HG03139 (cell line): ENCODE measurements around the gene IRF7.

Experiments used
- ATAC-seq: cut with Tn5 transposase; IDR thresholded peaks from one replicate; pipeline ENCODE4 v1.9.1; 2021; ENCODE audit not compliant: unreplicated experiment

Gene IRF7

GRCh38 chr11:621838-622237, 6.1 kb upstream of the IRF7 start:
- no peak for ATAC-seq

DNA sequence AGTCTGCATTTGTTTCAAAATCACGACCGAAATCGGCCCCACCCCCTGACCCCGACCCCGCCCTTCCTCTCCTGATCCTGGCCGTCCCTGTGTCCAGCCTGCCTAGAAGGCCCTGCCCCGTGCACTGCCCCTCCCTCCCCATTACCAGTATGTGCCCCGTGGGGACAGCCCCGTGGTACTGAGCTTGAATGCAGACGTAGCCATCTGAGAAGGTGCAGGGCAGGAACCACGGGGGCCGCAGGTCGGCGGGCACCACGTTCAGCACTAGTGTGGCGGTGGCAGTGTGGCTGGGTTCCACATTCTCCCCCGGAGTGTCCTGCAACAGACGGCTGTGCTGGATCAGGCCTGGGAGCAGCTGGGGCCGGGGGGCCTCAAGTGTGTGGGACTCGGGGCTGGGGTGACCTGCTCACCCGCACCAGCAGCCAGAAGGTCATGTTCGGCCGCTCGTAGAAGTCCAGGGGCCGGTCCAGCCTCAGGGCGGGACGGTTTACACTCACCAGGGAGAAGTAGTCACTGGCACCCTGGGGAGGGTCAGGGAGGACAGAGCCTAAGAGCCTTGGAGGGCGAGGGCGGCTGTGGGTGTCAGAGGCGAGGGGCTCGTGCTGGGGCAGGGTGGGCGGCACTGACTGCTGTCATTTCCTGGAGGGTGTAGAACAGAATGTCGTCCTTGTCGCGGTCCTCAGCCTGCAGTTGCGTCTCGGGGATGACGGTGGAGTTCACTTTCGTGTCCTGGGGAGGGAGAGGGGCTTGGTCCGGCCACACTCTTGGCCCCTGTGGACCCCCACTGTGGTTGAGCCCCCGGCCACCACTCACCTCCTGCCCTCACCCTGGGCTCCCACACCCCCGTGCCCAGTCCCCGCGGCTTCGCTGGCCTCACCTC, 5.4 kb upstream of the IRF7 start:
- ATAC-seq: no peak

- no peak for ATAC-seq
Measured at GRCh38 chr11:620201-620600, 4.5 kb upstream of the IRF7 start.

- no peak for ATAC-seq
Measured at GRCh38 chr11:619628-620050, 3.9 kb upstream of the IRF7 start.

- no peak for ATAC-seq
Measured at GRCh38 chr11:618856-619627, 3.3 kb upstream of the IRF7 start.

GRCh38 chr11:617912-618682, 2.3 kb upstream of the IRF7 start:
- ATAC-seq: no peak

GRCh38 chr11:617199-617911, 1.6 kb upstream of the IRF7 start:
- no peak for ATAC-seq

DNA sequence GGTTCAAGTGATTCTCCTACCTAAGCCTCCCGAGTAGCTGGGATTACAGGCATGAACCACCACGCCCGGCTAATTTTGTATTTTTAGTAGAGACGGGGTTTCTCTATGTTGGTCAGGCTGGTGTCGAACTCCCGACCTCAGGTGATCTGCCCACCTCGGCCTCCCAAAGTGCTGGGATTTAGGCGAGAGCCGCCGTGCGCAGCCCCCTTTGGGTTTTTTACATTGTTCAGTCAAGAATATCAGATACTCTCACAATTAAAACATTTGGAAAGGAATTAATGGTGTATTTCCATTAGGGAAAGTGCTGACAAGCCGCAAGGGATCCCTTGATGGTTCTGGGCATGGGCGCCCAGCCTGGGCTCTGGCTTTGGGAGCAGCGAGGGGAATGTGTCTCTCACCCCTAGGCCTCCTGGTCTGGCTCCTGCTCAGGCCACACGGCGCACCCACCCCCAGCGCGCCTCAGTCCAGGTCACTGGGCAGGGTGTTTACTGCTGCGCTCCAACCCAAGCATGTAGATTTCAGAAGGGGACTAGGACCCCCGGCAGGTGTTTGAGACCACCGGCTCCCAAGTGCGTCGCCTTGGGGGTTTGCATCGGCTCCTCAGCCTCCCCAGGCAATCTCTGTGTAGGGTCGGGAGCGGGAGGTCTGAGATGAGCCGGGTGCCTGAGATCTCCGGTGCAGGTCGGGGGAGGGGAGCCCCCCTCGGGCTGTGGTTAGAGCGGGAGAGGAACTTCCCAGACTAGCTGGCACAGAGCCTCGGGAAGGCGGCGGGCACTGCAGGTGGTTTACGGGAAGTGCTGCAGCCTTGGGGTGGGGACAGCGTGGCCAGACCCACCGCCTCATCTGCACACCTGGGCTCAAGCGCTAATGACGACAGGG, 809 bp upstream of the IRF7 start:
- ATAC-seq: no peak

DNA sequence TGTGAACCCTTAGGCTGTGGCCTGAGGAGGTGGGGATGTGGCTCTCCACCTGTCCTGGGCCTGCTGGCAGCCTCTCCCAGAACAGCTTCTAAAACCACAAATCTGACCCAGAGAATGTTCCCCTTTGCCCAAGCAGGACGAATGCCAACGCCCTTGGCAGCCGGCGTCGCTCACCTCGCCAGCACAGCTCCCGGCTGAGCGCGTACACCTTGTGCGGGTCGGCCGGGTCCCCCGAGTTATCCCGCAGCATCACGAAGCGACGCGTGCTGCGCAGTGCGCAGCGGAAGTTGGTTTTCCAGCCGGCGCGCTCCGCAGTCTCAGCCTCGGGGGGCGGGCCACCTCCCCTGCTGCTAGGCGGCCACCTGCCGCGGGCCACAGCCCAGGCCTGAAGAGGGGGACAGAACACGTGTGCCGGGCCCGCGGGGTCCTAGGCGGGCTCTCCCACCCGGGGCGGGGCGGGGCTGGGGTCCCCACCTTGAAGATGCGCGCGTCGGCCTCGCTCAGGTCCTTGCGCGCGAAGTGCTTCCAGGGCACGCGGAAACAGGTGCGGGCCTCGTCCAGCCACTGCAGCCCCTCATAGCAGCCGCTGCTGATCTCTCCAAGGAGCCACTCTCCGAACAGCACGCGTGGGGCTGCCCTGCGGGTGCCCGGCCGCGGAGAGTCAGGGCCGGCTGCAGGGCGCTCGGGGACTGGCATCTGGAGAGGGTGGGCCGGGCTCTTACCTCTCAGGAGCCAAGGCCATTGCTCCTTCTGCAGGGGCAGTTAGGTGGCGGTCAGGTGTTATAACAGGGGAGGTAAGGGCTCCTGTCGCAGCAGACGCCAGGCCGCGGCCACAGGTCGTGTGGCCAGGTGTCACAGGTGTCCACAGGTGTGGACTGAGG, 887 bp downstream of the IRF7 start:
- no peak for ATAC-seq

DNA sequence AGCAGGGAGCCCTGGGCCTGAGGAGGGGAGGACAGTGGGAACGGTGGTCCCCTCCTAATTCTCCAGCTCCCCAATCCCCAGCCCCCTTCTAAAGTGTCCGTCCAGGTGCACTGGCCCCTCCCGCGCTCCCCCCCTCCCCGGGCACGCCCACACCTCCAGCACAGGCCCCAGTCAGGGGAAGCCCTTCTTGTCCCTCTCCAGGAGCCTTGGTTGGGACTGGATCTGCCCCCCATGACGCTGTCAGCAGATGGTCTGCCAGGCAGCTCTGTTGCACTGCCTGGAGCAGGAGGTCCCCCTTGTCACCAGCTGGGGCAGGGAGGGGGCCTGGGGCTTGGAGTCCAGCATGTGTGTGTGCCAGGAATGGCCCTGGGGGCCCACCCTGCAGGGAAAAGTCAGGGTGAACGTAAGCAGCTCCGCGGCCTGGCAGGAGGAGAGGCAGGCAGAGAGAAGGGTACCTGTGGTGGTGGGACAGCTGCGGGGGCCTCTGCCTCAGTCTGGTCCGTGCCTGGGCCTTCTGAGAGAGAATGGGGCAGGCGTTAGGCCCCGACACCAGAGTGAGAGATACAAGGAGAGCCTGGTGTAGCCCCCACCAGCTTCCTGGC, 1.6 kb downstream of the IRF7 start:
- ATAC-seq: no peak

GRCh38 chr11:613369-613968, 2.3 kb downstream of the IRF7 start:
- ATAC-seq: no peak

DNA sequence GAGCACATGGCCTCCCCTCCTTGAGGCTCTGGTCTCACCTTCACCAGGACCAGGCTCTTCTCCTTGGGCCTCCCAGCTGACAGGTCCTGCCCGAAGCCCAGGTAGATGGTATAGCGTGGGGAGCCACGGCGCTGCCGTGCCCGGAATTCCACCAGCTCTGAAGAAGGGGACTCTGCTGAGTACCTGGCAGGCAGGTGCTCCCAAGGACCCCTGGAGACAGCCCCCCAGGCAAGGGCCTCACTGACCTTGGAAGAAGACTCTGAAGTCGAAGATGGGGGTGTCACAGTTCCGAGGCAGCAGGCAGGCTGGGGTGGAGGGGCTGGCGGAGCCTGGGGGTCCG, 2.8 kb downstream of the IRF7 start:
- no peak for ATAC-seq

- no peak for ATAC-seq
Measured at GRCh38 chr11:612201-612960, 3.4 kb downstream of the IRF7 start.

DNA sequence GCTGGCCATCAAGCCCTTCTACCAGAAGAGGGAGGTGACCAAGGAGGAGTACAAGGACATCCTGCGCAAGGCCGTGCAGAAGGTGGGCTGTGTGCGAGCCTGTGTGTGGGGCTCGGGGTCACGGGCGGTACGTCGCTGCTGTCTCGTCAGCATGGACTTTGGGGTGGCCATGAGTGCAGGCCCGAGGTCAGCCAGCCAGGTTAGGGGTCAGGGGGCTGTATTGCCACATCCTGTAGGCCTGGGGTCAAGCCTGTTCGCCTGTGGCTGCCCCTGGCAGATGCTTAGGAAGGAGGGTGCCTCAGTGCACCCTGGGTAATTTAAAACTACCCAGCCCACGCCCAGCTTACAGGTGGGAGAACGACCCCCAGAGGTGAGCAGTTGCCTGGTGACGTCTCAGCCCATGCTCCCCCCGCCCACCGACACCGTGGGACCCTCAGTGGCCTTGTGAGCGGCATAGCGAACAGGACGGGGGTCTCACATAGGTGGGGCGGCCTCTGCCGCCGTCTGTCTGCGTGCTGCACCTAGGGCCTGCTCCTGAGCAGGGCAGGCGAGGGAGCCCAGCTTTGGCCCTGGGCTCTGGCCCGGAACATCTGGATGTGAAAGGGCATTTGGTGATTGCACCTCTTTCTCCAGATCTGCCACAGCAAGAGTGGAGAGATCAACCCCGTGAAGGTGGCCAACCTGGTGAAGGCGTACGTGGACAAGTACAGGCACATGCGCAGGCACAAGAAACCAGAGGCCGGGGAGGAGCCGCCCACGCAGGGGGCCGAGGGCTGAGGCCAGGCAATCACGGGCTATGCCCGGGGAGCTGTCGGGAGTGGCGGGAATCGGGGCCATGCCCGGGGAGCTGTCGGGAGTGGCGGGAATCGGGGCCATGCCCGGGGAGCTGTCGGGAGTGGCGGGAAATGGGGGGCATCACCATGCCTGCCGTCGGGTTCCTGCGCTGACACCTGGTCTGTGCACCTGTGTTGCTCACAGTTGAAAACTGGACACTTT, 4.5 kb downstream of the IRF7 start:
- no peak for ATAC-seq

GRCh38 chr11:610146-610801, 5.5 kb downstream of the IRF7 start:
- no peak for ATAC-seq

DNA sequence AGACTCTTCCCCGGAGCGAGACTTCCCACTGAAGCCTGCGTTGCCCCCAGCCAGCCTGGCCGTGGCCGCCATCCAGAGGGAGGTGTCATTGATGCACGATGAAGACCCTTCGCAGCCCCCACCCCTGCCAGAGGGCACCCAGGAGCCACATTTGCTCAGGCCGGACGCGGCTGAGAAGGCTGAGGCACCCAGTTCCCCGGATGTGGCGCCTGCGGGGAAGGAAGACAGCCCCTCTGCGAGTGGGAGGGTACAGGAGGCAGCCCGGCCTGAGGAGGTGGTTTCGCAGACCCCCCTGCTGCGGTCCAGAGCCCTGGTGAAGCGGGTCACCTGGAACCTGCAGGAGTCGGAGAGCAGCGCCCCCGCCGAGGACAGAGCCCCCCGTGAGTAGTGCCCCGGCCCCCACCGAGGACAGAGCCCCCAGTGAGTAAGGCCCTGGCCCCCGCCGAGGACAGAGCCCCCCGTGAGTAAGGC, 6.4 kb downstream of the IRF7 start:
- no peak for ATAC-seq
